ENCODE results near the gene SESTD1.
"Not testable (repeated sequence)": the region's sequence is repeated elsewhere in the genome, so short reads cannot be mapped to it uniquely, and the experiment has no call there.

SESTD1 gene

DNA sequence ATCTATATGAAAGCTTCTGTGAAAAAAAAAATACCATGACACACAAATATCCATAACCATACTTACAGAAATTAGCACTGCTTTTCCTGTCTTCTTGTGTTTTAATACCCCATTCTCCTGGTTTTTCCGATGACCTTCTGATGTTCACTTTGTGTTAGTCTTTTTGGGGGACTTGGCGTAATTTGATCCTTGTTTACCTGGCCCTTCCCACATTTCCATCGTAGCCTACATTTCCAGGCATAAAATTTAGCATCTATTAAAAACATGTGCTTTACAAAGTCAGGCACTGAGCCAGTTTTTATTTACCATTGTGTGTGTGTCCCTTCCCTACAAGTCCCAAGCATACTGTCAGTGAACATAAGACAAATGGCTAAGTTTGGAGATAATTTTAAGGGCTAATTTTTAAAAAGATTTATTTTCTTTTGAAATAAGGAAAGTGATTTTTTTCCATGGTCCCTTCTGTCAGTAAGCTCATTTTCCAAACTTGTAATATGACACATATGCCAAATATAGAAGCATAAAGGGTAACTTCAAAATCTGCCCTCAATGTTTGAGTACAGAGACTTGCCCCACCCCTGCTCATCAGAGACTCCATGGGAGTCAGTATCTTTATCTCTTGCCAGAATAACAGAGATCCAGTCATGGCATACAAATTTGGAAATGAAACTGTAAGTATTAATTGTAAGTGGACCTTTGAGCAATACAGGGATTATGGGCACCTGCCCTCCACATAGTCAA, 27.3 kb downstream of the SESTD1 start:
- DNase-seq (ENCODE audit: low read depth in 2 of 2), result no peak

DNA sequence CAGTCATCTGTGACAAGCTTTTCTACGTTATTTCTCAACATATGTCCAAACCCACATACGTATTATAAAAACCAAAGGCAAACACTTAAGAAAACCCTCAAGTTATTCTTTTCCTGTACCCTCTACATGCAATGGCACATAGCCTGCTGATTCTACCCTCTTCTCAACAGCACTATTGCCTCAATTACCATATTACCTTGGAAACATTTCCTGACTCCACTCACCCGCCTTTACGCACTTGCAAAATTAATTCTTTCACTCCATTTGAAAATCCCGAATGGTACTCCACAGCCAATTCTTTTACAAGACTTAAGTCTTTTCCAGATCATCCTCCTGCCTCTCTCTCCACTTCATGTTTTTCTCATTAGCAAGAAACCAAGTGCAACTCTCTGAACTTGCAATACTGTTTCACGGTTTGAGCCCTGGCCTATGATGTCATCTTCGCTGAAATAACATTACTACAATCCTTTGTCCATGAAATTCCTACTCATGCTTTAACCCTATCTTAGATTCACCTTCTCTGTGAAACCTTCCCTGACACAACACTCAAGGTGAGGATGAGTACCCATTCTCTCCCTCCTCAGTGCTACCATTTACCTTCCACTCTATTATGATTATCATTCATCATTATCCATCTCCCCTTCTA, 29.0 kb downstream of the SESTD1 start:
- no peak for DNase-seq (ENCODE audit: low read depth in 2 of 2)

DNA sequence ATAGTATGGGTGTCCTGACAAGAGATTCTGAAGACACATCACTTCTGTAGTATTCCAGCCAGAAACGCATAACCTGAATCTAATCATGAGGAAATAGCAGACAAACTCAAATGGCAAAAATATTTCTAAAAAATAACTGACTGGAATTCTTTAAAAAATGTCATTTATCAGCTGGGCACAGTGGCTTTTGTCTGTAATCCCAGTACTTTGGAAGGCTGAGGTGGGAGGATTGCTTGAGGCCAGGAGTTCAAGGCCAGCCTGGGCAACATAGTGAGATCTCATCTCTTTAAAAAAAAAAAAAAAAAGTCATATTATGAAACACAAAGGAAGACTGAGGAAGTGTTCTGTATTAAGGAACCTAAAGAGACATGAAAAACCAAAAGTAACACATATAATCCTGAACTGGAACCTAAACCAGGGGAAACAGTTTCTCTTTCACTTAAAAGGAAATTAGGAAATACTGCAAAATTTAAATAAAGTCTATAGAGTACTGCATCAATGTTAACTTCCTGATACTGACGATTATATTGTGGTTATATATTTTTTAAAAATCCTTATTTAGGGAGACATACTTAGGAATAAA, 29.9 kb downstream of the SESTD1 start:
- no peak for DNase-seq (ENCODE audit: low read depth in 2 of 2)

DNA sequence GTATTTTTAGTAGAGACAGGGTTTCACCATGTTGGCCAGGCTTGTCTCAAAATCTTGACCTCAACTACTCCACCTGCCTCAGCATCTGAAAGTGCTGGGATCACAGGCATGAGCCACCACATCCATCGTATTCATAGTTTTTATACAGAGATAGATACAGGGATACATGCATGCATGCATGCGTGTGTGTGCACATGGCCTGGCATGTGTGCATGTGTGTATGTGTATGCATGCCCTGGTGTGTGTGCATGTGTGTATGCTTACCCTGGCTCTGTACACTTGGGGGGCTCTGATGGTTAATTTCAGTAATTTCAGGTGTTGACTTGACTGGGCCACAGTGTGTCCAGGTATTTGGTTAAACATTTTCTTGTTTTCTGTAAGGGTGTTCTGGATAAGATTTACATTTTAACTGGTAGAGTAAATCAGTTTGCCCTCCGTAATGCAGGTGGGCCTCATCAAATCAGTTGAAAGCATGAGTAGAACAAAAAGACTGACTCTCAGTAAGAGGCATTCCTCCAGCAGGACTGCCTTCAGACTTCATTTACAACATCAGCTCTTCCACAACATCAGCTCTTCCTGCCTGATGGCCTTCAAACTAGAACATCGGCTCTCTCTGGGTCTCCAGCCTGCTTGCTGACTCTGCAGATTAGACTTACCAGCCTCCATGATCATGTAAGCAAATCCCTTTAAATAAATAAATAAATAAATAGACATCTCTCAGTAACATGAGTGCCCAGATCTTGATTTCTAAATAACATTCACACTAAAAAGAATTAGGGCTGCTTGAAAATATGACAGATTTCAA, 30.8 kb downstream of the SESTD1 start:
- no peak for DNase-seq (ENCODE audit: low read depth in 2 of 2)

DNA sequence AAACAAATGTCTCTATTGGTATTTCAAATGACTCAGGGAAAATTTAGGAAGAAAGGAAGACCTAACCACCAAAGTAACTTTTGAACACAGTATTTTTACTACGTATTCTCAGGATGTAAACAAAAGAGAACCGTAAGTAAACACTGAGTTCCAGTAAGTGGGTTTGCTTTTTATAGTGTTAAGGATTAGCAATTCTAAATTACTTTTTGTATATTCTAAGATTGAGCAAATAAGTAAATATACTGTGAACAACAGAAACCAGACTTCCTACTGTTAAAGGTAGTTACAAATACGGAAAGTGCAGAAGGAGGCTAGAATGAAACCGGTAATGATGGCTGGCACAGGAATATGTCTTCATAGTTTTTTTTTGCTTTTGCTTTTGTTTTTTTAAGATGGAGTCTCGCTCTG, 31.5 kb downstream of the SESTD1 start:
- no peak for DNase-seq (ENCODE audit: low read depth in 2 of 2)

DNA sequence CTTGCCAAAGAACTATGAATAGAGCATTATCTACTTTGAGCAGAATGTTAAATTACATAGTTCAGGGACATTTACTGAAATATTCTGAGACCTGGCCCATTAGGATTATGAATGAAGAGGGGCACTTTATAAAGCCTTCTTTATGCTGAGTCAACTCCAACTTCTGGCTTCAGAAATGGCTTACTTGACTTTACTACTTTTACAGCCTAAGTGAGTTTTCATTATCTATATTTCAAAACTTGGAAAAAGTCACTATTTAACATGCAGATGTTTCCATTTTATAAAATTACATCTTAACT, 37.7 kb downstream of the SESTD1 start:
- DNase-seq (ENCODE audit: low read depth in 2 of 2), result no peak

DNA sequence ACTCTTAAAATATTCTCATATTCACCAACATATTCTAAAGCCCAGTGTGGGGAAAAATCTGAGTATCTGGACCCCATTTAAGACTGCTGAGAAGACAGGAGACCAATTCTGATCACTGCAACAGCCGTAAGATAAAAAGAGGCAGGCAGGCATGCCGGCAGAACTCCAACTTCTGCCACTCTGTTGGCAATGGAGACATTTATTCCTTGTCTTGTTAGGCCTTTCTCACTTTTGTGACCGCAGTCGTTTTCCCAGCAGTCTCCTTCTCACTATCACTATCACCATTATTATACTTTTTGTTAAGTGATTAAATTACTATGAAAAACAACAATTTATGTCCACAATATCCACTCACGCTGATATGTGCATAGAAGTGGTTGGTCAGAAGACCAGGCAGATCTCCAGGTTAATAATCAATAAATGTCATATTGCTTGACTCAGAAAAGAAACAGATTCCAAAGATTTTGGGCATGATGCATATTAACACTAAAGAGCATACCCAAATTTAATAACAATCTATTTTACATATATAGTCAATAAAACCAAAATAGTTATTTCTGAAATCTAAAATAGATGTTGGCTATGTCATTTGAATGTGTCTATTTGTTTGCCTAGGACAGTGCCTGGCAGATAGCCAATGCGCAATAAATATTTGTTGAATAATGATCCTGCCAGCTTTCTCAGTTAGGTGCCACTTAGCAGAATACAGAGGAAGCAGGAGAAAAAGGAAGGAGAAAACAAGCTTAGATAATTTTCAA, 38.2 kb downstream of the SESTD1 start:
- no peak for DNase-seq (ENCODE audit: low read depth in 2 of 2)

DNA sequence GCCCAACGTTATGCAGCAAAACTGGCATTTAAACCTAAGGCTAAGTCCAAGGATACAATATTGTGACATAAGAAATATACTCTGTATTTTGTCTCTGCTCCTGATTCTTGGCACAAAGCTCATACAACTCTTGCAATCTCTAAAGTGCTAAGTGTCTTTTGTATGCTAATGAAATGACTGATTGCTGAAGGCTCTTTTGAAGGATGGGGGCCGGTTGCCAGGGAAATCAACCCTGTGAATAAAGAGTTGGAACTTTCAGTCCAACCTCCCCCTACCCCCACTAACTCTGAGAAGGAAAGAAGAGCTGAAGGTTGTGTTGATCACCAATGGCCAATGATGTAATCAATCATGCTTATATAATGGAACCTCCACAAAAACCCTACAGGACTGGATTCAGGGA, 40.3 kb downstream of the SESTD1 start:
- no peak for DNase-seq (ENCODE audit: low read depth in 2 of 2)

DNA sequence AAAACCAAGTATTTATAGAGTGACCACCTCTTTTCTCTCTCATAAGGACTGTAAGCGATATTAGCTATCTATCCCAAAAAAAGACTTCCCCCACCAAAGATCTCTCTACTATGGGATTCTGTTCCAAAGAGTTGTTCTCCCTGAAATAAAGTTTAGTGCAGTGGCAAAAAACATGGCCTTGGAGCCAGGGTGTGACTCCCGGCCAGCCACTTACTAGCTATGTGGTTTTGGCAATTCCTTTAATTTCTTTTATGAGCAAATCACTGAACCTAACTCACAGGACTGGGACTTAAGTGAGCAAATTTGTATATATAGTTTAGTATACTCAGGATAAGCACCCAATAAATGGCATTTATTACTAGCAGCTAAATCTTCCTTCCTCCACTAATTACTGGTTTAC, 42.6 kb downstream of the SESTD1 start:
- DNase-seq (ENCODE audit: low read depth in 2 of 2), result no peak

DNA sequence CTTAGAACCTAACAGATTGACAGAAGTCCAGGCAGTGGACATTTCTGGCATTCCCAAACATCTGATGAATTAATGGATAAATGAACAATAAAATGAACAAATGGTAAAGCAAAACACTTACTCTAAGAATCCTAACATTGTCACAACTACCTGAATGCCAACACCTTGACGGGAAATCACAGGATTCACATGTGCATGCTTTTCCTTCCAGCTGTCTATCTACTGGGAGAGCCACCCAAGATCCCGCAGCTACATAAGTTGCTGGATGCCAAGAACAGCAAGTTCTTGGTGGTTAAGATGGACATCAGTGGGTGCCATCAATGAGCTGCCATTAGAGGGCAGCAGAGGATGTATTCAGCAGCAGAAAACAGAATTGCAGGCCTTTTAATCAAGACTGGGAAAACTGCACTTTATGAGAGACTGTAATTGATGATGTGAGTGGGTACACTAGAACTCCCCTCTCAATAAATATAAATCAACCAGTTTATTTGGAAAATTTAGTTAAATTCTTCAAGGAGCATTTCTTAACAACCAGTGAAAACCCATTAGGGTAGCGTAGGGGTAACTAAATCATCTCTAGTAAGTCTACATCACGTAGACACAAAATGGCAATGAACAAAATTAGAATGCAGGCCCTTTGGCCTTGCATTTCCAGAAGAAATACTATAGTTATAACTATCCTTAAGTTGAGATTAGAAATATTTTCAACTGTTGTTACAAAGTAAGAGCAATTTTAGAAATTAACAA, 45.6 kb downstream of the SESTD1 start:
- DNase-seq (ENCODE audit: low read depth in 2 of 2), result peak; percentile 15 to 20

DNA sequence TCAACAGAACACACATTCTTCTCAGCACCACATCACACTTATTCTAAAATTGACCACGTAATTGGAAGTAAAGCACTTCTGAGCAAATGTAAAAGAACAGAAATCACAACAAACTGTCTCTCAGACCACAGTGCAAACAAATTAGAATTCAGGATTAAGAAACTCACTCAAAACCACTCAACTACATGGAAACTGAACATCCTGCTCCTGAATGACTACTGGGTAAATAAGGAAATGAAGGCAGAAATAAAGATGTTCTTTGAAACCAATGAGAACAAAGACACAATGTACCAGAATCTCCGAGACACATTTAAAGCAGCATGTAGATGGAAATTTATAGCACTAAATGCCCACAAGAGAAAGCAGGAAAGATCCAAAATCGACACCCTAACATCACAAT, 50.0 kb downstream of the SESTD1 start:
- DNase-seq (ENCODE audit: low read depth in 2 of 2), result not testable (repeated sequence)

DNA sequence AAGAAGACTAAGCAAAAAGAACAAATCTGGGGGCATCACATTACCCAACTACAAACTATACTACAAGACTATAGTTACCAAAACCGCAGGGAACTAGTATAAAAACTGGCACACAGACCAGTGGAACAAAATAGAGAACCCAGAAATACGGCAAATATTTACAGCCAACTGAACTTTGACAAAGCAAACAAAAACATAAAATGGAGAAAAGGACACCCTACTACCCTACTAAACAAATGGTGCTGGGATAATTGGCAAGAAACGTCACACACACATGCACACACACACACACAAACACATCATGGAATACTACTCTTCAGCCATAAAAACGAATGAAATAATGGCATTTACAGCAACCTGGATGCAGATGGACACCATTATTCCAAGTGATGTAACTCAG, 53.3 kb downstream of the SESTD1 start:
- DNase-seq (ENCODE audit: low read depth in 2 of 2), result no peak

DNA sequence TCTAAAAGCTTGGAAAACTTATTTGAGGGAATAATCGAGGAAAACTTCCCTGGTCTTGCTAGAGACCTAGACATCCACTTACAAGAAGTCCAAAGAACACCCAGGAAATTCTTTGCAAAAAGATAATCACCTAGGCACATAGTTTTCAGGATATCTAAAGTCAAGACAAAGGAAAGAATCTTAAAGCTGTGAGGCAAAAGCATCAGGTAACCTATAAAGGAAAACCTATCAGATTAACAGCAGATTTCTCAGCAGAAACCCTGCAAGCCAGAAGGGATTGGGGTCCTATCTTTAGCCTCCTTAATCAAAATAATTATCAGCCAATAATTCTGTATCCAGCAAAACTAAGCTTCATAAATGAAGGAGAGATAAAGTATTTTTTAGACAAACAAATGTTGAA, 56.4 kb downstream of the SESTD1 start:
- not testable (repeated sequence) for DNase-seq (ENCODE audit: low read depth in 2 of 2)

DNA sequence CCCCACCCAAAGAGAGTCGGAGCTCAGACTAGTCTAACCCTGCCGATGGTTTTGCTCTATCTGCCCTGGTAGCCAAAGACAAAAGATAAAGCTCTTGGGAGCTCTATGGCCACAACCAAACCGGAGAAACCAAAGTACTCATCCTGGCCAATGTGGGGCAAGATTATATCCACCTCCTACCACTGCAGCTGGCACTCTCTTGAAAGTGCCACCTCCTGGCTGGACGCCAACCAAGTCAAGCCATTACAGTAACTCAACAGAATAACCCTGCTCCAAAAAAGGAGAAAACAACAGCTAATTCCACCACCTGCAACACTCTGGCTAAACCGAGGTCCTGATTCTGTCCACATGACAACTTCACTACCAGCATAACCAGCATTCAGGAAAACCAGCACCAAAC, 57.6 kb downstream of the SESTD1 start:
- no peak for DNase-seq (ENCODE audit: low read depth in 2 of 2)

DNA sequence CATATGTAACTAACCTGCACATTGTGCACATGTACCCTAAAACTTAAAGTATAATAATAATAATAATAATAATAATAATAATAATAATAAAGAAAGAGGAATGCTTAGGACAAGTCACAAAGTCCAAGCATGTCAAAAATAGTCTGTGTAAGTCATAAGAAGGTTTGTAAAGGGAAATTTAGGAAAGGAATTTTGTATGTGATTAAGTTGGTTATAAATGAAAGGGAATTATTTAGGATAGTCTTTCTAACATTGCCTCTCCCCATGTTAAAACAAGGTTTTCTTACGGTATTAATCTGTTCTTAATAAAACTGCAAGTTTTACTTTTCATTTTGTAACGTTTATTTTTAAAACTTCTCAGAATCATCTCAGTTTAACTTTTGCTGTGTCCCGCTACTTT, 62.8 kb downstream of the SESTD1 start:
- no peak for DNase-seq (ENCODE audit: low read depth in 2 of 2)

DNA sequence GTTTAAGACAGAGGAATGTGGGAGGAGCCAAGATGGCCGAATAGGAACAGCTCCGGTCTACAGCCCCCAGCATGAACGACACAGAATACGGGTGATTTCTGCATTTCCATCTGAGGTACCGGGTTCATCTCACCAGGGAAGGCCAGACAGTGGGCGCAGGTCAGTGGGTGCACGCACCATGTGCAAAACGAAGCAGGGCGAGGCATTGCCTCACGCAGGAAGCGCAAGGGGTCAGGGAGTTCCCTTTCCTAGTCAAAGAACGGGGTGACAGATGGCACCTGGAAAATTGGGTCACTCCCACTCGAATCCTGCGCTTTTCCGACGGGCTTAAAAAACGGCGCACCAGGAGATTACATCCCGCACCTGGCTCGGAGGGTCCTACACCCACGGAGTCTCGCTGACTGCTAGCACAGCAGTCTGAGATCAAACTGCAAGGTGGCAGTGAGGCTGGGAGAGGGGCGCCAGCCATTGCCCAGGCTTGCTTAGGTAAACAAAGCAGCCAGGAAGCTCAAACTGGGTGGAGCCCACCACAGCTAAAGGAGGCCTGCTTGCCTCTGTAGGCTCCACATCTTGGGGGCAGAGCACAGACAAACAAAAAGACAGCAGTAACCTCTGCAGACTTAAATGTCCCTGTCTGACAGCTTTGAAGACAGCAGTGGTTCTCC, 68.6 kb downstream of the SESTD1 start:
- not testable (repeated sequence) for DNase-seq (ENCODE audit: low read depth in 2 of 2)

DNA sequence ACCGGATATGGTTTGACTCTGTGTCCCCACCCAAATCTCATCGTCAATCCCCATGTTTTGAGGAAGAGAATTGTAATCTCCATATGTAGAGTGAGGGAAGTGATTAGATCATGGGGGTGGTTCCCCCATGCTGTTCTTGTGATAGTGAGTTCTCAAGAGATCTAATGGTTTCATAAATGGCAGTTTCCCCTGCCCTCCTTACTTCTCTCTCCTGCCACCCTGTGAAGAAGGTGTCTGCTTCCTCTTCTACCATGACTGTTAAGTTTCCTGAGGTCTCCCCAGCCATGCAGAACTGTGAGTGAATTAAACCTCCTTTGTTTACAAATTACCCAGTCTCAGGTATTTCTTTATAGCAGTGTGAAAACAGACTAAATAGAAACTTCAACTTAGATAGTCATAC, 69.5 kb downstream of the SESTD1 start:
- DNase-seq (ENCODE audit: low read depth in 2 of 2), result no peak

DNA sequence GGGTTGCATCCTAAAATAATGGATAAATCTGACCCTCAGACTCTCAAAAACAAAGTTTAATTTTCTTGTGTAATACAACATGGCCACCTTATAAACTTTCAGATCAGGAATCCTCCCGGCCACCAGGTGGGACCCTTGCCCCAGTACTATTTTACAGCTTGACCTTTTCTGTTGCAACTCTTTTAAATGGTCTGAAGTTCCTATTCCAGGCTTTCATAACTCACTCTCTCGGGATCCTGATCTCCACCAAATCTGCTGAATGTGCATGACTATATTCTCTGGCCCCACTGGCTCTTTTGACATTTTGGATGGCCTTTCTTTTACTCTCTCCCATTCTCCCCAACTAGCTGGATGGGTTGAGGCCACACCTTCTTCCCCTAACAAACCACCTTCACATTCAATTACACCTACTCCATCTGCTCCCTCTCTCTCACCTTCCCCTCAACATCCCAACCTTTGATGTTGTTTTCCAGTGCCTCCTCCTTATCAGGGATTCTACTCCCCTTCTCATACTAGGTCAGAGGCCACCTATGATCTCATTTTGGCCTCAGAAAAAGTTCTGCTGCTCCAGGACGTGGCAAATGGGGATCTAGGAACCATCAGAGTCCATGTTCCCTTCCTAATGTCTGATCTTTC, 70.8 kb downstream of the SESTD1 start:
- no peak for DNase-seq (ENCODE audit: low read depth in 2 of 2)

DNA sequence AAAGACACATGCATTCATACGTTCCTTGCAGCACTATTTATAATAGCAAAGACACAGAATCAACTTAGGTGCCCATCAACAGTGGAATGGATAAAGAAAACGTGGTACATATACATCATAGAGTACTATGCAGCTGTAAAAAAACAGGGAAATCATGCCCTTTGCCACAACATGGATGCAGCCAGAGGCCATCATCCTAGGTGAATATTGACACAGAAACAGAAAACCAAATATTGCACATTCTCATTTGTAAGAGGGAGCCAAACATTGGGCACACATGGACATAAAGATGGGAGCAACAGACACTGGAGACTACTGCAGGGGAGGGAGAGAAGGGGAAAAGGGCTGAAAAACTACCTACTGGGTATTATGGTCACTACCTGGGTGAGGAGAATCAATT, 73.5 kb downstream of the SESTD1 start:
- no peak for DNase-seq (ENCODE audit: low read depth in 2 of 2)

DNA sequence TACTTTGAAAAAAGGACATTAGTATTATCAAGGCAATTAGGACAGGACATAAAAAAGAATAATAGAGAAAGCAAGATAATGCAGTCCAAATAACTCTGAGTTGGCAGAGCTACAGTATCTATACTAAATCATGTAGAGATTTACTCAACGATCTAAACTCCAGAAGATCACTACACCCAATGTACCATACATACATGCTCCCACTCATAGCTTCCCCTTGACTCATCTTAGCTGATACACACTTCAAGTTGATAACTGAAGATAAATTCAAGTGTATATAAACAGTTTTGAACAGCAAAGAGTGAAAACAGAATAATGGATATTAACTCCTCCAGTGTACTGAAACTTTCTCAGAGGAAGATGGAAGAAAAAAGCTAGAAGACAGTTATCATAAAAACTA, 78.5 kb downstream of the SESTD1 start:
- no peak for DNase-seq (ENCODE audit: low read depth in 2 of 2)
